Spleen (tissue), 7 donors: Measurements from ENCODE around the gene SPATA33.

Experiments used
- POLR2A ChIP-seq, 3 donors: fragments of 450-650 bp; IDR thresholded peaks; one replicate each; pipeline ENCODE4 v1.5.1; 2017; ENCODE audit warnings: antibody characterized with exemption in 3 of 3, mild to moderate bottlenecking in 1 of 3
- POLR2AphosphoS5 ChIP-seq, 3 donors: sonication (generic); formaldehyde crosslinking; IDR thresholded peaks; one replicate each; pipeline ENCODE4 v1.5.1; 2017; ENCODE audit warnings: antibody characterized with exemption in 3 of 3
- TF ChIP-seq, protein P1 (sequence below), 11 experiments: fragments of 200-600 bp in 7 of 11; fragments of 450-650 bp in 4 of 11; sonication (generic) in 4 of 11; IDR thresholded peaks in 8 of 11; conservative IDR thresholded peaks in 3 of 11; 1 replicate in 7 of 11; 2 replicates in 4 of 11; pipeline versions ENCODE4 v1.4.0 to v1.8.0; 2016 to 2021; ENCODE audit warnings: antibody characterized with exemption in 11 of 11, inconsistent platforms in 4 of 11, mild to moderate bottlenecking in 1 of 11
- donor health status: DM: no; HTN: no; CAD: no; lungs with moderate emphysema.
- donor health status: DM: no; HTN: no; CAD: no.
- donor health status: DM: no; HTN: no; CAD: no.

DNA sequence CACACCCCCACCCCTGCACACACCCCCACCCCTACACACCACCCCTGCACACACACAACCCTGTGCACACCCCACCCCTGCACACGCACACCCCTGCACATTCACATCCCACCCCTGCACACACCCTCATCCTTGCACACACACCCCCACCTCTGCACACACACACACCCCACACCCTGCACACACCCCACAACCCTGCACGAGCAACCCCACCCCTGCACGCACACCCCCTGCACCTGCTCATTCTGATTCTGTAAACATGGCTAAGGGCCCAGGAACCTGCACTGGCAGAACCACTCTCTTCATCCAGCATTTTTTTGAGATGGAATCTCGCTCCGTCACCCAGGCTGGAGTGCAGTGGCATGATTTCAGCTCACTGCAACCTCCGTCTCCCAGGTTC, 18.3 kb upstream of the SPATA33 start:
- TF ChIP-seq, protein P1, sequence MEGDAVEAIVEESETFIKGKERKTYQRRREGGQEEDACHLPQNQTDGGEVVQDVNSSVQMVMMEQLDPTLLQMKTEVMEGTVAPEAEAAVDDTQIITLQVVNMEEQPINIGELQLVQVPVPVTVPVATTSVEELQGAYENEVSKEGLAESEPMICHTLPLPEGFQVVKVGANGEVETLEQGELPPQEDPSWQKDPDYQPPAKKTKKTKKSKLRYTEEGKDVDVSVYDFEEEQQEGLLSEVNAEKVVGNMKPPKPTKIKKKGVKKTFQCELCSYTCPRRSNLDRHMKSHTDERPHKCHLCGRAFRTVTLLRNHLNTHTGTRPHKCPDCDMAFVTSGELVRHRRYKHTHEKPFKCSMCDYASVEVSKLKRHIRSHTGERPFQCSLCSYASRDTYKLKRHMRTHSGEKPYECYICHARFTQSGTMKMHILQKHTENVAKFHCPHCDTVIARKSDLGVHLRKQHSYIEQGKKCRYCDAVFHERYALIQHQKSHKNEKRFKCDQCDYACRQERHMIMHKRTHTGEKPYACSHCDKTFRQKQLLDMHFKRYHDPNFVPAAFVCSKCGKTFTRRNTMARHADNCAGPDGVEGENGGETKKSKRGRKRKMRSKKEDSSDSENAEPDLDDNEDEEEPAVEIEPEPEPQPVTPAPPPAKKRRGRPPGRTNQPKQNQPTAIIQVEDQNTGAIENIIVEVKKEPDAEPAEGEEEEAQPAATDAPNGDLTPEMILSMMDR (IDR thresholded peaks at IDR 0.05 in 8 of 11, conservative IDR thresholded peaks at IDR 0.05 in 3 of 11), result no peak
- TF ChIP-seq POLR2AphosphoS5 (IDR thresholded peaks at IDR 0.05) (no peak), POLR2A (IDR thresholded peaks at IDR 0.05) (no peak)
